GM18951 (cell line): ENCODE data around the gene ADGRG4.
"Not testable (repeated sequence)": the region's sequence is repeated elsewhere in the genome, so short reads cannot be mapped to it uniquely, and the experiment has no call there.

Experiments
- POLR2A ChIP-seq: IDR thresholded peaks from 4 replicates; pipeline ENCODE4 v1.6.1; 2011; ENCODE audit warnings: mild to moderate bottlenecking; ENCODE audit not compliant: insufficient read length, insufficient read depth; ENCODE audit errors: extremely low read depth
- in situ Hi-C: fragments of 300-500 bp; cut with MboI; formaldehyde crosslinking; loops from one replicate; pipeline ENCODE4 v1.12.0; 2022; ENCODE audit warnings: low sequenced_read_pairs, mixed read lengths, inconsistent platforms; ENCODE audit not compliant: unreplicated experiment

The ADGRG4 gene

GRCh38 chrX:136438192-136438591 is 137.4 kb downstream of the ADGRG4 start:
- no peak for TF ChIP-seq POLR2A
- in situ Hi-C loops, result no loop called here

- in situ Hi-C loops, result not testable (repeated sequence)
These were observed 144.9 kb downstream of the ADGRG4 start for GRCh38 chrX:136445674-136446073.

GRCh38 chrX:136446208-136446607 is 145.4 kb downstream of the ADGRG4 start:
- in situ Hi-C loops, result no loop called here
- no peak for TF ChIP-seq POLR2A

- TF ChIP-seq POLR2A, result no peak
- in situ Hi-C loops, result no loop called here
These were observed 146.5 kb downstream of the ADGRG4 start for GRCh38 chrX:136447308-136447707.

- TF ChIP-seq POLR2A, result no peak
- in situ Hi-C loops, result no loop called here
These were observed 147.2 kb downstream of the ADGRG4 start for GRCh38 chrX:136447968-136448367.

- in situ Hi-C loops, result no loop called here
These were observed 149.5 kb downstream of the ADGRG4 start for GRCh38 chrX:136450050-136450830.

GRCh38 chrX:136452614-136453013 is 151.9 kb downstream of the ADGRG4 start:
- no peak for TF ChIP-seq POLR2A
- in situ Hi-C loops, result no loop called here

More at GRCh38 chrX:136450050-136450830, 149.5 kb downstream of the ADGRG4 start:
- no peak for TF ChIP-seq POLR2A

- in situ Hi-C loops, result no loop called here
- no peak for TF ChIP-seq POLR2A
These were observed 152.4 kb downstream of the ADGRG4 start for GRCh38 chrX:136453114-136453513.

GRCh38 chrX:136453771-136454170 is 153.0 kb downstream of the ADGRG4 start:
- in situ Hi-C loops, result no loop called here
- no peak for TF ChIP-seq POLR2A

- in situ Hi-C loops, result no loop called here
- no peak for TF ChIP-seq POLR2A
These were observed 155.4 kb downstream of the ADGRG4 start for GRCh38 chrX:136456133-136456532.

- in situ Hi-C loops, result no loop called here
- no peak for TF ChIP-seq POLR2A
These were observed 156.6 kb downstream of the ADGRG4 start for GRCh38 chrX:136457303-136457917.

GRCh38 chrX:136464589-136464988 is 163.8 kb downstream of the ADGRG4 start:
- TF ChIP-seq POLR2A, result no peak
- in situ Hi-C loops, result no loop called here
